ENCODE data around the gene CHPF.
A peak's percentile ranks its signal among the peaks of the same experiment; 100 is the strongest.

CHPF gene

DNA sequence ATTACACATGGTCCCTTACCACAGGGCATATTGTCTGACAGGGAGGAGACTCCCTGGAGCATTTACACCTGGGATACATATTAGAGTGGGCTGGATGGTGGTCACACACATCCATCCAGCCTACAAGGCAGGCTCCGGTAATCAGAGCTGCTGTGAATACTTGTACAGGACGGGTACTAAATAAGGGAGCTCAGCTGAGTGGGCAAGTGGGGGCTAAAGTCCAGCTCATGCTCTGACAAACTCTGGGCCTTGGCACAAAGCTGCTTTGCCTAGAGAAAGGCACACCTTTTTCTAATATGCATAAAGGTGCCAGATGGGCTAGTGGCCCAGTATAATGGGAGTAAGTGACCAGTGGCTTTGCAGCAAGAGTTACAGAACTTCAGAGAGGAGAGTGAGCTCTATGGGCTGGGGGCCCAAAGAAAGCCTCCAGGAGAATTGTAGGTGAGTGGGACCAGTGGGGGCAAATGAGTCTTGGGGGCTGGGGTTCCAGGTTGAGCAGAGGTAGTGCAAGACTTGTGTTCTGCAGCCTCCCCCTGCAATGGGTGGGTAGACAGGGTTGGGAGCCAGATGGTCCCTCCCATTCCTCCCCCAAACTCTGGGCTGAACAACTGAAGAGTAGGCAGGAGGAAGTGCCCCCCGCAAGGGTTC lies 1.8 kb upstream of the CHPF start:
- DNase-seq (ENCODE audit: low read depth, low spot score), result no peak
- in situ Hi-C loops (cut with HindIII; ENCODE audit: low sequenced_read_pairs), result no loop called here
- H3K4me3 ChIP-seq (ENCODE audit: low read depth, low read length), result no peak overlapping the region
- TF ChIP-seq, protein P1, sequence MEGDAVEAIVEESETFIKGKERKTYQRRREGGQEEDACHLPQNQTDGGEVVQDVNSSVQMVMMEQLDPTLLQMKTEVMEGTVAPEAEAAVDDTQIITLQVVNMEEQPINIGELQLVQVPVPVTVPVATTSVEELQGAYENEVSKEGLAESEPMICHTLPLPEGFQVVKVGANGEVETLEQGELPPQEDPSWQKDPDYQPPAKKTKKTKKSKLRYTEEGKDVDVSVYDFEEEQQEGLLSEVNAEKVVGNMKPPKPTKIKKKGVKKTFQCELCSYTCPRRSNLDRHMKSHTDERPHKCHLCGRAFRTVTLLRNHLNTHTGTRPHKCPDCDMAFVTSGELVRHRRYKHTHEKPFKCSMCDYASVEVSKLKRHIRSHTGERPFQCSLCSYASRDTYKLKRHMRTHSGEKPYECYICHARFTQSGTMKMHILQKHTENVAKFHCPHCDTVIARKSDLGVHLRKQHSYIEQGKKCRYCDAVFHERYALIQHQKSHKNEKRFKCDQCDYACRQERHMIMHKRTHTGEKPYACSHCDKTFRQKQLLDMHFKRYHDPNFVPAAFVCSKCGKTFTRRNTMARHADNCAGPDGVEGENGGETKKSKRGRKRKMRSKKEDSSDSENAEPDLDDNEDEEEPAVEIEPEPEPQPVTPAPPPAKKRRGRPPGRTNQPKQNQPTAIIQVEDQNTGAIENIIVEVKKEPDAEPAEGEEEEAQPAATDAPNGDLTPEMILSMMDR (IDR thresholded peaks at IDR 0.05; ENCODE audit: low read depth, low read length), result no peak

DNA sequence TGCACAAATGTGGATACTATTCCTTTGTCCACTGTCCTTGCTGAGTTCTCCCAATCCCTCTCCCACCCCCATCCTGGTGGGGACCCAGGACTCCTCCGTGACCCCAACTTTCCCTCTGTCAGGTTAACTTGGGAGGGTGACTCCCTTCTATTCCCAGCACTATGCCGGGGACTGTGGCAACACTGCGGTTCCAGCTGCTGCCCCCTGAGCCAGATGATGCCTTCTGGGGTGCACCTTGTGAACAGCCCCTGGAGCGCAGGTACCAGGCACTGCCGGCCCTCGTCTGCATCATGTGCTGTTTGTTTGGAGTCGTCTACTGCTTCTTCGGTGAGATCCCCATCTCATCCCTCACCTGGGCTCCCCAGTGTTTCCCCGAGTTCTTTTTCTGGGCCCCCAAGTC lies 958 bp upstream of the CHPF start:
- in situ Hi-C loops (cut with HindIII; ENCODE audit: low sequenced_read_pairs), result no loop called here
- TF ChIP-seq, protein P1 (IDR thresholded peaks at IDR 0.05; ENCODE audit: low read depth, low read length), result no peak
- no peak overlapping the region for H3K4me3 ChIP-seq (ENCODE audit: low read depth, low read length)
- no peak for DNase-seq (ENCODE audit: low read depth, low spot score)

DNA sequence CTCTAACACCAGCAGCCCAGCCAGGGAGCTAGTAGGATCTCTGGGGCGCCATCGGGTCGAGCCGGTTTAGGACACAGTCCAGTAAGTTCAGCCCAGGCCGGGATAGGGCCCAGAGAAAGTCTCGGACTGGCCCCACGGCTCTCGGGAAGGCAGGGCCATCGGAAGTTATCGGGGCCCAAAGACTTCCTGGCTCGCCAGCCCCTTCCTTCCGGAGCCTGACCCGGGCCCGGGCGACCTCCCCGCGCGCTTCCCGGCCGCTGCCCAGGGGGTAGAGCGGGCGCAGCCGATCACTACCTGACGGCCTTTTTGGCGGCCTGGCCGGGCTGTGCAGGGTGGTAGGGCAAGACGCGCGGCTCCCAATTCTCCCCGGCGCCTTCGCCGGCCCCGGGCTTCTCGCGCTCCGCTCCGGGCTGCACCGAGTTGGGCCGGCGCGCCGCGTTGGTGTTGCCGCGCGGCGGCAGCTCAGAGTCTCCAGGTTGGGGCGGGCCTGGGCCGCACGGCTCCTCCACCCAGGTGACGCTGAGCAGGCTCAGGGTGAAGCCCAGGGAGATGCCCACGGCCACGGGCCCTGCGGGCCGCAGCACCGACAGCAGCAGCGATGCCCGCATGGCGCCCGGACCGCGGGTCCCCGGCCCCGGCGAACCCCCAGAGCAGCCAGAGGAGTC lies 546 bp downstream of the CHPF start:
- in situ Hi-C loops (cut with HindIII; ENCODE audit: low sequenced_read_pairs), result no loop called here
- H3K4me3 ChIP-seq (ENCODE audit: low read depth, low read length), result peak overlapping the region; percentile 68
- peak; percentile 32 for DNase-seq (ENCODE audit: low read depth, low spot score)
- TF ChIP-seq, protein P1 (IDR thresholded peaks at IDR 0.05; ENCODE audit: low read depth, low read length), result no peak

DNA sequence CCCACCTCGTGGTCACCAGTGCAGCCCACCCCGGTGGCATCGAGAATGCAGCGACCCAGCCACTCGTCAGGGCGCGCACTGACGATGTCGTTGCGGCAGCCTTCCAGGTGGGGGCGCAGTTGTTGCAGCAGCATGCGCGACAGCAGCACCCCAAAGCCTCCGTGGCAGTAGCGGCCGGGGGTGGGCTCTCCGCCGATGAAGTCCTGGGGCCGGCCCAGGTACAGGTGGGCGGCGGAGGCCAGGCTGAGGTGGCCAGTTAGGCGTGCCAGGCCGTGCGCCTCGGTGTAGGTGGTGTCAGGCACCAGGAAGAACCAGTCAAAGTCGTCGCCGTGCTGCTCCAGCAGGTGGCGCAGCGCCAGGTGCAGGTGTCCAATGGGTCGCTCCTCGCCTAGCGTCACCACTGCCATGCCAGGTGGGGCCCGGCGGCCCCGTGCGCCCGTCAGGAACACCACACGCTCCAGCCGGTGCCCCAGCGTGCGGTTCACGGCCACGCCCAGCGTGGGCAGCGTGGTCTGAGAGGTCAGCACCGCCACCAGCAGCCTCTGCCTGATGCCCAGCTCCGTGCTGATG lies 1.9 kb downstream of the CHPF start:
- TF ChIP-seq, protein P1 (IDR thresholded peaks at IDR 0.05; ENCODE audit: low read depth, low read length), result peak; percentile 87

DNA sequence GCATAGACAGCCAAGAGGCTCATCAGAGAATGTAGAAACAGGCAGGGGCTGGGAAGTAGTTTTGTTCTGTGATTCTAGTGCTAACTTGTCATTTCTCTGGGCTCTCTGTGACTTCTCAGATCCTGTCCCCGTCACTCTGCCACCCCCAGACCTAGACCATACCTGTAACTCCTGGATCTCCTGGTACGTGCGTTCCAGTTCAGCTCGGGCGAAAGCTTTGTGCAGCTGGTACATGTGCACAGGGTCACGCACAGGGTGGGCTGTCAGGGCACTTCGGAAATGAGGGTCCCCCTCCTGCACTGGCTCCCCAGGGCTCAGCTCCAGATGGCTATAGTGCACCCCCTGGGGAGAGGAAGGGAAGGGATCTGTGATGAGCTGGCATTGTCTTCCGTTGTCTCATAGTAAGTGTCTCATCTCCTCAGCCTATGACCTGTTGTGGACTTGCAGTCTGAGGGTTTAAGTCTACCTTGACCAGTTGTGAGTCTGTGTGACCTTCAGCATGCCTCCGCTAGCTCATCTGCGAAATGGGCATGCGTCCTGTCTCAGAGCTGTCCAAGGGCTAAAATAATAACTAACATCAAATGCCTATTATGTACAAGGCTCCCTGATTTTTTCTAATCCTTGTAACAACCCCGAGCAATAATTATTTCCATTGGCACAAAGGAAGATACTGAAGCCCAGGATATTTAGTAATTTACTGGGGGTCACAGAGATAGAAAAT lies 2.7 kb downstream of the CHPF start:
- in situ Hi-C loops (cut with HindIII; ENCODE audit: low sequenced_read_pairs), result no loop called here
- H3K4me3 ChIP-seq (ENCODE audit: low read depth, low read length), result no peak overlapping the region
- DNase-seq (ENCODE audit: low read depth, low spot score), result no peak
- TF ChIP-seq, protein P1 (IDR thresholded peaks at IDR 0.05; ENCODE audit: low read depth, low read length), result no peak

More for the DNA sequence above, 1.9 kb downstream of the CHPF start:
- in situ Hi-C loops (cut with HindIII; ENCODE audit: low sequenced_read_pairs), result no loop called here
- peak overlapping the region; percentile 5 for H3K4me3 ChIP-seq (ENCODE audit: low read depth, low read length)
- peak; percentile 70 for DNase-seq (ENCODE audit: low read depth, low spot score)

DNA sequence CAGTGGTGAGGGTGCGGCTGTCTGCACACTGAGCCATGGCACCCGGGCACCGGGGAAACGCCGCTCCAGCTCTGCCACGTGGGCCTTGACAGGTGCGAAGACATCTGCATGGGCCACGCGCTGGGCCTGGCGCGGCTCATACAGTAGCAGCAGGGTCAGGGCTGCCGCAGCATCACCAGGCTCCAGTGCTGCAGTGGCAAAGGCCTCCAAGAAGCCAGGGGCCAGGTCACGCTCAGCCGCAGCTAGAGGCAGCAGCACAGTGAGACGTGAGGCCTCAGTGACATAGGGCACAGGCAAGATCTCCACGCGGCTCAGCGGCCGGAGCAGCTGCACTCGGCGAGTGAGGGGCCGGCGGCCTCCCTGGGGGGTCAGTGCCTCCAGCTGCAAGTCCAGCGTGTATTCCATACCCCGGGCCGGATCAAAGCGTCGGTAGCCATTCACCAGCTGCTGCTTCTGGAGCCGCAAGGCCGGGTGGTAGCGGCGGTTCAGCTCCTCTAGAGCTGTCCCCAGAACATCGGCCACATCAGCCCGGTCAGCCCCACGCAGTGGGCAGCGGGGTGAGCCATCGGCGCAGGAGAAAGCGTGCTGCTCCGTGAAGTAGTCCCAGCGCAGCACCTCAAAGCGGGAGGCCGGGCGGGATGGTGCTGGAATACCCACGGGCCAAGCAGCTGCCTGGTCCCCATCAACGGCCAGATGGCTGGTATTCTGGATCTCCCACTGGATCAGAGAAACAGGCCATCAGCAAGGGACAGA lies 3.5 kb downstream of the CHPF start:
- no peak overlapping the region for H3K4me3 ChIP-seq (ENCODE audit: low read depth, low read length)
- in situ Hi-C loops (cut with HindIII; ENCODE audit: low sequenced_read_pairs), result no loop called here
- TF ChIP-seq, protein P1 (IDR thresholded peaks at IDR 0.05; ENCODE audit: low read depth, low read length), result no peak
- no peak for DNase-seq (ENCODE audit: low read depth, low spot score)
